Sigmoid colon (tissue), 7 donors: ENCODE measurements around the gene CELSR2. TPM values are rescaled to one million over a fixed set of nuclear protein-coding genes. Genes with fewer than 3 reads are reported as not detected.

ENCODE experiments used
- DNase-seq: peaks from one replicate; pipeline ENCODE4 v3.0.0-alpha.2; 2019
- H3K27ac ChIP-seq, 4 donors: fragments of 200-600 bp; sonication (generic); one replicate each; pipeline ENCODE4 v1.5.1; 2016 to 2019; ENCODE audit warnings: mild to moderate bottlenecking in 1 of 4
- H3K27me3 ChIP-seq, 3 donors: fragments of 200-600 bp; sonication (generic); one replicate each; pipeline ENCODE4 v1.5.1; 2019; ENCODE audit warnings: mild to moderate bottlenecking in 1 of 3
- H3K36me3 ChIP-seq, 4 donors: fragments of 200-600 bp; sonication (generic); one replicate each; pipeline ENCODE4 v1.5.1; 2016 to 2019
- H3K4me1 ChIP-seq, 4 donors: fragments of 200-600 bp; sonication (generic); one replicate each; pipeline ENCODE4 v1.5.1; 2017 to 2019
- H3K4me3 ChIP-seq, 4 donors: fragments of 200-600 bp; sonication (generic); one replicate each; pipeline ENCODE4 v1.5.1; 2017 to 2019; ENCODE audit warnings: mild to moderate bottlenecking in 2 of 4, moderate library complexity in 1 of 4
- H3K9me3 ChIP-seq, 4 donors: fragments of 200-600 bp in 3 of 4; sonication (generic) in 3 of 4; one replicate each; pipeline versions ENCODE4 v1.5.1 to v1.6.1; 2013 to 2019
- EP300 ChIP-seq, 4 donors: sonication (generic); formaldehyde crosslinking; IDR thresholded peaks; one replicate each; pipeline ENCODE4 v1.6.1; 2017; ENCODE audit warnings: antibody characterized with exemption in 4 of 4
- POLR2A ChIP-seq, 2 donors: fragments of 450-650 bp; IDR thresholded peaks; one replicate each; pipeline ENCODE4 v1.6.1; 2016; ENCODE audit warnings: antibody characterized with exemption in 2 of 2, mild to moderate bottlenecking in 2 of 2, moderate library complexity in 2 of 2
- POLR2AphosphoS5 ChIP-seq, 4 donors: sonication (generic); formaldehyde crosslinking; IDR thresholded peaks; one replicate each; pipeline ENCODE4 v1.6.1; 2017; ENCODE audit warnings: antibody characterized with exemption in 4 of 4
- WGBS, 2 donors: extraction: QIAGEN DNeasy Blood & Tissue Kit; methylation state at CpG; one replicate each; pipeline ENCODE4 v1.1.7; 2013; 5-methylcytosine and 5-hydroxymethylcytosine counted together
- intact Hi-C: fragments of 100-400 bp; cut with DNase I; formaldehyde crosslinking; loops from one replicate; pipeline ENCODE4 v1.15.1; 2023
- polyA plus RNA-seq, 3 donors: library from polyadenylated mRNA; stranded (reverse); fragments of 200-250 nt; gene quantifications; one replicate each; pipeline ENCODE4 v1.2.3, GENCODE V29; 2013
- total RNA-seq, 4 donors: library from RNA; depleted of rRNA; stranded (reverse); fragments of >200 nt; gene quantifications; one replicate each; pipeline ENCODE4 v1.1.0, GENCODE V29; 2016
- TF ChIP-seq, protein P1 (sequence below), 4 experiments: fragments of 450-650 bp in 3 of 4; fragments of 200-600 bp in 1 of 4; IDR thresholded peaks; one replicate each; pipeline ENCODE4 v1.5.1; 2016 to 2019; ENCODE audit warnings: antibody characterized with exemption in 4 of 4, mild to moderate bottlenecking in 3 of 4, moderate library complexity in 2 of 4
- donor health status: healthy with polysubstance abuse.
- donor health status: Bipolar disorder and iron deficiency.
- donor health status: healthy.

CELSR2 gene
- total and polyA plus RNA-seq, 7 donors: under 0.01 to 10.8 (median 3.6) TPM

GRCh38 chr1:109207467-109208103 is 41.8 kb upstream of the CELSR2 start:
- 82 to 88% methylated on average over 7 of the region's 7 CpGs for WGBS, 2 donors
- no peaks in the 10 kb centered on the region for H3K9me3 ChIP-seq
- intact Hi-C loops: no loop called here
- TF ChIP-seq, protein P1, sequence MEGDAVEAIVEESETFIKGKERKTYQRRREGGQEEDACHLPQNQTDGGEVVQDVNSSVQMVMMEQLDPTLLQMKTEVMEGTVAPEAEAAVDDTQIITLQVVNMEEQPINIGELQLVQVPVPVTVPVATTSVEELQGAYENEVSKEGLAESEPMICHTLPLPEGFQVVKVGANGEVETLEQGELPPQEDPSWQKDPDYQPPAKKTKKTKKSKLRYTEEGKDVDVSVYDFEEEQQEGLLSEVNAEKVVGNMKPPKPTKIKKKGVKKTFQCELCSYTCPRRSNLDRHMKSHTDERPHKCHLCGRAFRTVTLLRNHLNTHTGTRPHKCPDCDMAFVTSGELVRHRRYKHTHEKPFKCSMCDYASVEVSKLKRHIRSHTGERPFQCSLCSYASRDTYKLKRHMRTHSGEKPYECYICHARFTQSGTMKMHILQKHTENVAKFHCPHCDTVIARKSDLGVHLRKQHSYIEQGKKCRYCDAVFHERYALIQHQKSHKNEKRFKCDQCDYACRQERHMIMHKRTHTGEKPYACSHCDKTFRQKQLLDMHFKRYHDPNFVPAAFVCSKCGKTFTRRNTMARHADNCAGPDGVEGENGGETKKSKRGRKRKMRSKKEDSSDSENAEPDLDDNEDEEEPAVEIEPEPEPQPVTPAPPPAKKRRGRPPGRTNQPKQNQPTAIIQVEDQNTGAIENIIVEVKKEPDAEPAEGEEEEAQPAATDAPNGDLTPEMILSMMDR (IDR thresholded peaks at IDR 0.05): no peak
- H3K36me3 ChIP-seq: no peaks in the 10 kb centered on the region
- no peak overlapping the region for H3K4me3 ChIP-seq
- H3K27ac ChIP-seq: no peak overlapping the region
- H3K4me1 ChIP-seq: no peaks in the 10 kb centered on the region
- H3K27me3 ChIP-seq: no peaks in the 10 kb centered on the region
- no peak for DNase-seq

GRCh38 chr1:109208394-109208793 is 40.9 kb upstream of the CELSR2 start:
- WGBS, 2 donors: 39 to 73% methylated on average over 7 of the region's 7 CpGs
- H3K4me3 ChIP-seq: no peak overlapping the region

GRCh38 chr1:109208836-109209463 is 40.4 kb upstream of the CELSR2 start:
- intact Hi-C loops: no loop called here
- Histone ChIP-seq H3K36me3 (no peaks in the 10 kb centered on the region), H3K4me3 (no peak overlapping the region), H3K27me3 (no peaks in the 10 kb centered on the region), H3K4me1 (peaks cover 0 to 5% (median 2%) of the 10 kb centered on the region in 4 donors), H3K9me3 (no peaks in the 10 kb centered on the region), H3K27ac (no peak overlapping the region)
- TF ChIP-seq POLR2AphosphoS5 (IDR thresholded peaks at IDR 0.05): no peak
- no peak for TF ChIP-seq POLR2A (IDR thresholded peaks at IDR 0.05)
- TF ChIP-seq, protein P1 (IDR thresholded peaks at IDR 0.05): no peak
- no peak for TF ChIP-seq EP300 (IDR thresholded peaks at IDR 0.05)
- 18 to 67% methylated on average over 9 of the region's 9 CpGs for WGBS, 2 donors
- no peak for DNase-seq

More at GRCh38 chr1:109208394-109208793, 40.9 kb upstream of the CELSR2 start:
- DNase-seq: no peak
- H3K27me3 ChIP-seq: no peaks in the 10 kb centered on the region
- H3K4me1 ChIP-seq: peaks cover 0 to 3% (median 1%) of the 10 kb centered on the region in 4 donors
- TF ChIP-seq POLR2A (IDR thresholded peaks at IDR 0.05): no peak
- TF ChIP-seq POLR2AphosphoS5 (IDR thresholded peaks at IDR 0.05): no peak
- TF ChIP-seq, protein P1 (IDR thresholded peaks at IDR 0.05): no peak
- no peak for TF ChIP-seq EP300 (IDR thresholded peaks at IDR 0.05)
- H3K36me3 ChIP-seq: no peaks in the 10 kb centered on the region
- H3K27ac ChIP-seq: no peak overlapping the region
- H3K9me3 ChIP-seq: no peaks in the 10 kb centered on the region
- intact Hi-C loops: no loop called here

DNA sequence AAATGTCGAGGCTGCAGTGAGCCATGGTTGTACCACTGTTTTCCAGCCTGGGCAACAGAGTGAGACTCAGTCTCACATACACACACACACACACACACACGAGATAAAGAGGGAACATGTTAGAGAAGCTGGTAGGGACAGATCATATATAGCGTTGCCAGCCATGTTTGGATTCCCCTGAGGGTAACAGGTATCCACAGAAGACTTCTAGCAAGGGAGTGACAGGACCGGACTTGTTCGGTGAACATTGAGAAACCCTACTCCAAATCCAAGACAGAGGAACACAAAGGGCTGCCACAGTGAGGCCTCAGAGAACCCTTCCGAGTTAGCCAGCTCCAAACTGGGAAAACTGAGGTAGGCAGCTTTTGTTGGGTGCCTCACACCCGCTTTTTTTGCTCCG is 39.3 kb upstream of the CELSR2 start:
- WGBS, 2 donors: 80 to 91% methylated on average over 8 of the region's 8 CpGs
- Histone ChIP-seq H3K27ac (no peak overlapping the region), H3K27me3 (no peaks in the 10 kb centered on the region), H3K36me3 (no peaks in the 10 kb centered on the region), H3K4me3 (no peak overlapping the region), H3K9me3 (no peaks in the 10 kb centered on the region), H3K4me1 (peaks cover 0 to 9% (median 5%) of the 10 kb centered on the region in 4 donors)
- no peak for TF ChIP-seq POLR2A (IDR thresholded peaks at IDR 0.05)
- no peak for TF ChIP-seq POLR2AphosphoS5 (IDR thresholded peaks at IDR 0.05)
- no peak for TF ChIP-seq EP300 (IDR thresholded peaks at IDR 0.05)
- TF ChIP-seq, protein P1 (IDR thresholded peaks at IDR 0.05): no peak
- no peak for DNase-seq
- intact Hi-C loops: no loop called here
